HFFc6 (cell line): ENCODE data around the gene MRPS18A. TPM values are rescaled to one million over a fixed set of nuclear protein-coding genes. Genes with fewer than 3 reads are reported as not detected.

Experiments
- DNase-seq: peaks from one replicate; pipeline ENCODE4 v3.0.0-alpha.2; 2018
- H3K27ac Mint-ChIP-seq: 2 replicates; pipeline ENCODE4 v1.8.0; 2020; ENCODE audit warnings: mild to moderate bottlenecking, mixed read lengths
- H3K27me3 Mint-ChIP-seq: 2 replicates; pipeline ENCODE4 v1.8.0; 2021; ENCODE audit warnings: mild to moderate bottlenecking, moderate library complexity, mixed read lengths; ENCODE audit not compliant: insufficient read depth
- H3K36me3 Mint-ChIP-seq: 2 replicates; pipeline ENCODE4 v1.8.0; 2021; ENCODE audit warnings: low read depth, mixed read lengths
- H3K4me1 Mint-ChIP-seq: 2 replicates; pipeline ENCODE4 v1.8.0; 2020; ENCODE audit warnings: low read depth, mixed read lengths
- H3K4me3 Mint-ChIP-seq: 2 replicates; pipeline ENCODE4 v1.8.0; 2020; ENCODE audit warnings: mild to moderate bottlenecking, moderate library complexity, mixed read lengths
- H3K9me3 Mint-ChIP-seq: 2 replicates; pipeline ENCODE4 v1.8.0; 2020; ENCODE audit warnings: mild to moderate bottlenecking, mixed read lengths
- CTCF ChIP-seq: fragments of 200-600 bp; sonication (generic); IDR thresholded peaks from 2 replicates; pipeline ENCODE4 v1.5.0; 2021; ENCODE audit warnings: antibody characterized with exemption, mild to moderate bottlenecking
- total RNA-seq, 6 experiments: library from RNA; stranded (reverse); fragmentation: NEBNext Ultra II Directional; extraction: Animal tissue kit (Norgen Biotek cat#: 25700); gene quantifications; 2 replicates in 1 of 6; 3 replicates in 5 of 6; pipeline ENCODE4 v1.2.3, GENCODE V29; 2021

MRPS18A gene
- total RNA-seq, 6 experiments from 2014 or later = 34.3 to 42.8 (median 38.3) TPM

- H3K4me1 Mint-ChIP-seq = peaks cover 23% of the 10 kb centered on the region
- peaks cover 2% of the 10 kb centered on the region for H3K27me3 Mint-ChIP-seq
- peaks cover 9% of the 10 kb centered on the region; the same call in 1 of the 2 replicates for H3K36me3 Mint-ChIP-seq
- no peak for TF ChIP-seq CTCF
- H3K4me3 Mint-ChIP-seq = no peak overlapping the region
- H3K27ac Mint-ChIP-seq = no peak overlapping the region
- DNase-seq = no peak
- no peaks in the 10 kb centered on the region for H3K9me3 Mint-ChIP-seq
Measured at GRCh38 chr6:43689421-43689820, 1.8 kb upstream of the MRPS18A start.

- Mint-ChIP-seq H3K9me3 (no peaks in the 10 kb centered on the region), H3K4me3 (peak overlapping the region; percentile 98), H3K27me3 (no peaks in the 10 kb centered on the region; the same call in 1 of the 2 replicates), H3K4me1 (peaks cover 41% of the 10 kb centered on the region), H3K27ac (peak overlapping the region; percentile 91), H3K36me3 (peaks cover 14% of the 10 kb centered on the region; the same call in 1 of the 2 replicates)
- DNase-seq = no peak
- no peak for TF ChIP-seq CTCF
Measured at GRCh38 chr6:43687079-43687436, 533 bp downstream of the MRPS18A start.

- Mint-ChIP-seq H3K4me3 (no peak overlapping the region), H3K4me1 (peaks cover 41% of the 10 kb centered on the region), H3K27me3 (no peaks in the 10 kb centered on the region; the same call in 1 of the 2 replicates), H3K9me3 (no peaks in the 10 kb centered on the region), H3K36me3 (peaks cover 14% of the 10 kb centered on the region; the same call in 1 of the 2 replicates), H3K27ac (no peak overlapping the region)
- no peak for TF ChIP-seq CTCF
- DNase-seq = no peak
Measured at GRCh38 chr6:43683708-43684455, 3.7 kb downstream of the MRPS18A start.

- no peak for DNase-seq
- Mint-ChIP-seq H3K9me3 (no peaks in the 10 kb centered on the region), H3K27ac (no peak overlapping the region), H3K4me3 (no peak overlapping the region), H3K4me1 (peaks cover 34% of the 10 kb centered on the region), H3K36me3 (peaks cover 19% of the 10 kb centered on the region), H3K27me3 (no peaks in the 10 kb centered on the region; the same call in 1 of the 2 replicates)
- TF ChIP-seq CTCF = no peak
Measured at GRCh38 chr6:43682724-43683429, 4.7 kb downstream of the MRPS18A start.

- no peak for TF ChIP-seq CTCF
- Mint-ChIP-seq H3K36me3 (peaks cover 10% of the 10 kb centered on the region), H3K4me1 (peaks cover 26% of the 10 kb centered on the region), H3K27me3 (no peaks in the 10 kb centered on the region; the same call in 1 of the 2 replicates), H3K9me3 (no peaks in the 10 kb centered on the region), H3K4me3 (no peak overlapping the region), H3K27ac (no peak overlapping the region)
- DNase-seq = no peak
Measured at GRCh38 chr6:43681303-43681702, 6.3 kb downstream of the MRPS18A start.
